NCI-H446 treated with DMSO at 0.1 percent for 48 hours (cell line): ENCODE measurements around the gene CD300LF.
A peak's percentile ranks its signal among the peaks of the same experiment; 100 is the strongest.

Source experiments
- DNase-seq: peaks from one replicate; lab custom pipeline; 2025; lab: John Stamatoyannopoulos, UW

CD300LF gene

DNA sequence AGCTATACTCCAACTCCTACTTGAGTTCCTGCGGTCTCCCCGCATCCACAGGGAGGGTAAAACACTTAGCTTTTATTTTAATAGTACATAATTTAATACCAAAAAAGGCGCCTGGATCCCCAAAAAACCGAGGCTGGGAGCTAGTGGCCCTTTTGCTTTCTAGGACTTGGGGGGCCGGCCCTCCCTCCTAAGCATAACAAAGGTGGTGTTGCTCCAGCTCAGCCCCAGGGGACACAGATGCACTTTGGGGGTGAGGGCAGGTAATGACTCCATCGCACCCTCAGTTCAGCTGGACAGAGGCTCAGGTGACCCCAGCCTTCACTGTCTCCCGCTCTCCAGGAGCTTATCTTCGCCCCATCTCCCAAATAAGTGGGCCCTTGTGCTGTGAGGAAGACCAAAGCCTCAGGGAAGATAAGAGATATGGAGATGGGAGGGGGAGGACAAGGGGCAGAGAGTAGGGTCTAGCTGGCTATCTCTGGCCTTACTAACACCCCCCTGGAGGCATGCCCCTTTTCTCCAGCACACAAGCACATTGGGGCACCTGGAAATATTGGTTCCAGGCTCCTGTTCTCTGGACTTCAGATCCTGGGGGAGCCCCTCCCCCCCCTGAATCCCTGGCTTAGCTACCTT is 32.9 kb upstream of the CD300LF start:
- no peak for DNase-seq

DNA sequence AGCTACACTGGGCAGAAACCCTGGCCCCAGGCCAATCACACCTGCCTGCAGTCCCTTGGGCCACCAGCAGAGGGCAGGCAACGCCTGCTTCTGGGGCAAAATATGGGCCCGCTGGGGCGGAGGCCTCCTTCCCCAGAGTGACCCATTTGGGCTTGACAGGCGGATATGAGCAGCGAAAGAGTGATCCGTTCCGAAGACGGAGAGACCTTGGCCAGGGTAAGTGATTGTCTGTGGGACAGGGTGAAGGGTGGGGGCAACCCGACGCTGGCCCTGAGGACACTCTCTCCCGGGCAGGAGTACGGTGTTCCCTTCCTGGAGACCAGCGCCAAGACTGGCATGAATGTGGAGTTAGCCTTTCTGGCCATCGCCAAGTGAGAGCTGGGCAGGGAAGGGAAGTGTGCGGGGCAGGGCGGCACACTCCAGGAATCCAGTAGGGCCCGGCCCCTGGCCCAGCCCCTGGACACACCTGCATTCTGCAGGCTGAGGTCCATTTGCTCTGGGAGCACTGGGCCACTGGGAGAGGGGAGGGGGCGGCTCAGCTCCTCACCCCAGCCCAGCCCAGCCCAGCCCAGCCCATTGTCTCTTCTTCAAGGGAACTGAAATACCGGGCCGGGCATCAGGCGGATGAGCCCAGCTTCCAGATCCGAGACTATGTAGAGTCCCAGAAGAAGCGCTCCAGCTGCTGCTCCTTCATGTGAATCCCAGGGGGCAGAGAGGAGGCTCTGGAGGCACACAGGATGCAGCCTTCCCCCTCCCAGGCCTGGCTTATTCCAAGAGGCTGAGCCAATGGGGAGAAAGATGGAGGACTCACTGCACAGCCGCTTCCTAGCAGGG is 32.2 kb upstream of the CD300LF start:
- peak; percentile 23 for DNase-seq

DNA sequence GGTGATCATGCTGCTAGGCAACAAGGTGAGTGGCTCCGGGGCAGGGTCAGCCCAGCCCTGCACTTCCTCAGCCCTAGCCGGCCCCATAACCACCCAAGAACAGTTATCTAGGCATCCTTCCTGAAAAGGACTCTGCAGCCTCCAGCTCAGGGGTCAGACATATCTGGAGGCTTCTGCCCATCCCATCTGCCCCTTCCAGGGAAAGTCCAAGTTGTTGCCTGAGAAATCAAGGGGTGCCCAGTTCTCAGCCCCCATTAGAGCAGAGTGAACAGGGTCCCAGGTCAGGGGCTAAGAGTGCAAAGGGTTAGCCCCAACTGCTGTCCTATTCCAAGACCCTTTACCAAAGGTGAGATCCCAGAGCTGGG is 31.6 kb upstream of the CD300LF start:
- DNase-seq: no peak

GRCh38 chr17:74743755-74744154 is 31.0 kb upstream of the CD300LF start:
- no peak for DNase-seq

GRCh38 chr17:74742978-74743545 is 30.3 kb upstream of the CD300LF start:
- no peak for DNase-seq

- DNase-seq: no peak
Measured at GRCh38 chr17:74742153-74742515, 29.4 kb upstream of the CD300LF start.

- DNase-seq: no peak
Measured at GRCh38 chr17:74740641-74741387, 28.1 kb upstream of the CD300LF start.

DNA sequence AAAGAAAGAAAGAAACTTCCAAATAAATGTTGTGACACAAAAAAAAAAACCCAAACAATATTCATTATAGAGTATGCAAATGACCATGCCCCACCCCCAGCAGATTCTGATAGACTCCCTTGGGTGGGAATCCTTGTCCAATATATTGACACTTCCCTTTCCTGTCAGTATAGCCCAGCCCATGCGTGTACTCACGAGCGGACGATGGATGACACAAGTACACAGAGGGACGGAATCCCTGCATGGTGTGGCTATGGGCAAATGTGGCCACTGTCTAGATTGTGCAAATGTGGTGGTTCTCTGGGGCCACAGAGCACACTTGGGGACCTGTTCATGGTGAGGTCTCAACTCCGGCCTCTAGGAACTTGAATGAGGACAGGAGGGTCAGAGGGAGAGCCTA is 27.4 kb upstream of the CD300LF start:
- no peak for DNase-seq

- DNase-seq: no peak
Measured at GRCh38 chr17:74739227-74739831, 26.6 kb upstream of the CD300LF start.

DNA sequence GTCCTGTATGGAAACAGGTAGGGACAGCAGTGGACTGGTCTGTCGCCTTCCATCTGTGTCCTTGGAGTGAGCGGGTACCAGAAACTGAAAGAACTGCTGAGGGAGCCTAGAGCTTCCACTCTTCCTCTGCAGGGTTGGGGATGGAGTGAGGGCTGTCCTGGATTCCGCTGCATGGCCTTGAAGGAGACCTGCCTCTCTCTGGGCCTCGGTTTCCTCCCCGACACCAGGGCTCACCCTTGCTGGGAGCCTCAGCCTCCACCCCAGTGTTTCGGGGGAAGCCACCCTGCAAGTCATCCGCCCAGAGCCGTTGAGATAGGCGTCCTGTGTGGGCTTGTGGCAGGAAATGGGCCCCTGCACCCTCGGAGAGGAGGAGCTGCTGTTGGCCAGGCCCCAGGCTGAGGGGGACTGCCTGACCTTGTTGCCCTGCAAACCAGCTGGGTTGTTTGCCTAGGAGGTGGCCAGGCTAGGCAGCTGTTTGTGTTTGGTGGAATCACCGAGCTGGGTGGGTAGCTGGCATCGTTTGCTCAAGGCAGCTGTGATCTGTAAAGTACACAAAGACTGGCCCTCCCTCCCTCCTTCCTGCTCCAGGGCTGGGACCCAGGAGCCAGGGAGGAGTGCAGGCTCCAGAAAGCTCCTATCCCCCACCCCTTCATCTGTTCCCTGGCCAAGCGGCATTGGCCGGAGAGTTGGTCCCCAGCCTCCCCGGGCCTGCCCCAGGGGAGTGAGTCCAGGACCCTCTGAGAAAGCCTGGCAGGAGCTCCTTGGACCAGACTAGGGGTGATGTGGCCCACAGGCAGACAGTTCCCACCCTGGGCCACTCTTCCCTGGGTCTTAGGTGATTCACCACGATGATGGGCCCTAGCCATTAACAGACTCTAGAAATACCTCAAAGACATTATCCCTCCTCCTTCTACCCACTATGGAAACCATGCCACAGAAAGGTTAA is 25.6 kb upstream of the CD300LF start:
- DNase-seq: no peak

DNA sequence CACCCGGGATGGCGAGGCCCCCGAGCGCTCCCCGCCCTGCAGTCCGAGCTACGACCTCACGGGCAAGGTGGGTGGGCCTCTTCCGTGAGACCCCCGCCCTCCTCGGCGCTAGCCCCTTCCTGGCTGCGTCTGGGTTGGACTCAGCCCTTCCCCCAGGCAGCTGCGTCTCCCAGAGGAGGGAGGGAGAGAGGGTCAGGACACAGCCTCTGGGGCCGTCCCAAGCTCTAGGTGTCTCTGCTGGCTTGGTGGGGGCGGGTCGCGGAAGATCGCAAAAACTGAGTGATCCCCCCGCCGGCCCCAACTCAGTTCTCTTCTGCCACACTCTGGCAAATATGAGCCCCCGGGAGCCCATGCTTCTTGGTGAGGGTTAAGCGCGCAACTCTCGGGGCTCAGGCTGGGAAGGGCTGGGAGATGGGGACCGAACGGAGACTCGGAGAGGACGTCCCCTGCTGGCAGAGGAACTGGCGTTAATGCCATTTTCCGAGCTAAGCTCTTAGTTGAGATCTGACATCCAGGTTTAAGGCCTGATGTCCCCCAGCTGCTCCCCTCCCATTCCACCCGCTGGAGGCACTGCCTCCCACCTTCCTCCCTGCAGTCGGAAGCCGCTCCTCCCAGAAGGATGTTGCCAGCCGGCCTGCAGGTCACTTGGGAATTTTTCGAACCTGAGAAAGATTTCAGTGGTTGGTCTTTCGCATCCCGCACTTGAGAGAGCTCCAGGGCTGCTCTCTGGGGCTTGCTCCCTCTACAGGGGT is 24.8 kb upstream of the CD300LF start:
- no peak for DNase-seq

GRCh38 chr17:74736513-74737298 is 24.0 kb upstream of the CD300LF start, which contains the start of gene RAB37:
Gene RAB37, plus strand, starts transcription at chr17:74737256. Its CDS starts 17 bp downstream, at chr17:74737273.
- DNase-seq: no peak

DNA sequence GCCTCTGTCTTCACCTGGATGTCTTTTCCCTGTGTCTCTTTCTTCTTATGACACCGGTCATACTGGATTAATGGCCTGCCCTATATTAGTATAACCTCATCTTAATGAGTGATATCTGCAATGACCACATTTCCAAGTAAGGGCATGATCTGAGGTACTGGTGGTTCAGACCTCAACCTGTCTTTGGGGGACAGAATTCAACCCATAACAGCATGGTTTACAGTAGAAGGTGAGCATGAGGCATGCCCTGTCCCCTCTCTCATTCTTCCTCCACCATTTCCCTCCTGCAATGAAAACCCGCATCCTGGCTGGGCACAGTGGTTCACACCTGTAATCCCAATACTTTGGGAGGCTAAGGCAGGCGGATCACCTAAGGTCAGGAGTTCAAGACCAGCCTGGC is 21.5 kb upstream of the CD300LF start:
- no peak for DNase-seq

- no peak for DNase-seq
Measured at GRCh38 chr17:74733365-74734122, 20.8 kb upstream of the CD300LF start.

- DNase-seq: no peak
Measured at GRCh38 chr17:74732042-74732867, 19.5 kb upstream of the CD300LF start.

DNA sequence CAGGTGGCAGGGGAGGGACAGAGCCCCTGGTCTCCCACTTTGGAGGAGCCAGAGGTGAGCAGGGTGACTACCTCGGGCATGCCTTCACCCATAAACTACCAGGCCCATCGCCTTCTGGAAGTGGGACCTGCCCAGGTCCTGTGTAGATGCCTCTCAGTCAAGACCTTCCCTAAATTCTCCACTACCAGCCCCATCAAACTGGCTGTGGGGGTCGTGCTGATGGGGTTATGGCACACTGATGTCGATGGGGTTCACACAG is 18.6 kb upstream of the CD300LF start:
- no peak for DNase-seq

DNA sequence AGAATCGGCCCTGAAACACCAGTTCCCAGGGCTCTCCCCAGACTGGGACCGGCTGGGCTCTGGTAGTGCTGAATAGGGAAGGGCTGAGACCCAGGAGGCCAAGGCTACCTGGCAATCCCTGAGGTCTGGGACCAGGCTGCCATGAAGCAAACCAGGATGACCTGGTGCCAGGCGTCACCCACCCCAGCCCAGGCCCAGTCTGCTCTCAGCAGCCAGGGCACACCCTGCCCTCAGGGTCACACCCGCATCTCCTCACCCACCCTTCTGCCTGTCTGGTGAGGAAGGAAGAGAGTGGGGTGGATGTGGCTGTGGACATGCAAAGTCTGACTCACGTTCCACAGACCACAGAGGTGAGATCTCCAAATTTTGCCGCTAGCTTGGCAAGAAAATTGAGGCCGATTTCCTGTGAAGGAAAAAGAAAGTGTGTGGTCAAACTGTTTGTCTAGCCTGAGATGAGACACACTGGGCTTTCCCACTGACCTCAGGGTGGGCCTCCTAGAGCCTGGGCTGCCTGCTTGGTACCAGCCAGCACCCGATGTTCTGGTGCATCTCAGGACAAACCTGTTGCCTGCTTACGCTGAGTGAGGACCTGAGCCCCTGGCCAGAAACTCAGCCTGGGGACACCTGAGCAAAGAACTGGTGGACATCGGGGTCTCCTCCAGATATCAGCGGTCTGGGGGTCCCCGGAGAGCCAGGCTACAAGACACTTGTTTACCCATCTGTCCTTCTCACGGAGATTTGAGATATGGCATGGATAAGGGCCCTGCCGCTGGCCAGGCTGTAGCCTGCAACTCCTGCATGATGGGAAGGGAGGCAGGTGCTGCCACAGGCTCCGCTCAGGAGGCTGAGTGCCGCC is 18.0 kb upstream of the CD300LF start:
- DNase-seq: no peak
